Stimulated activated CD4-positive, alpha-beta T cell treated with anti-CD3 and anti-CD28 coated beads, Interleukin-4, amount 100 ng/mL, for 1 hour (primary cell): Measurements from ENCODE around the gene NDUFC1.
A peak's percentile ranks its signal among the peaks of the same experiment; 100 is the strongest.
"Not testable (repeated sequence)": the region's sequence is repeated elsewhere in the genome, so short reads cannot be mapped to it uniquely, and the experiment has no call there.

Experiments used
- DNase-seq: peaks from one replicate; pipeline ENCODE4 v3.0.0-alpha.2; 2020

NDUFC1 gene

DNA sequence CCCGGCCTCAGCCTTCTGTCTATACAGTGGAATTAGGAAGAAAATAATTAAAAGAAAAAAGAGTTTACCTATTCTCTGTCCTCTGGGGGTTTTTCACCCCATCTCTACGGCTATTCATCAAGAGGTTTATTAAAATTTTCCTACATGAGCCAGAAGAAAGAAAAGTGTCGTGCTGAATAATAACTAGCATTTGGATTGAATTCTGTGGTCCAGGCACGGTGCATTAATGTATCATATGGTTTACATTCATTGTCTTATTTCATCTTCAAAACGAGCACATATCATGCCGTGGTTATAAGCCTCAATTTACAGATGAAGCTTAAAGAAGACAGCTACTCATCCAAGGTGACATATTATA, 6.4 kb downstream of the NDUFC1 start:
- DNase-seq: no peak

DNA sequence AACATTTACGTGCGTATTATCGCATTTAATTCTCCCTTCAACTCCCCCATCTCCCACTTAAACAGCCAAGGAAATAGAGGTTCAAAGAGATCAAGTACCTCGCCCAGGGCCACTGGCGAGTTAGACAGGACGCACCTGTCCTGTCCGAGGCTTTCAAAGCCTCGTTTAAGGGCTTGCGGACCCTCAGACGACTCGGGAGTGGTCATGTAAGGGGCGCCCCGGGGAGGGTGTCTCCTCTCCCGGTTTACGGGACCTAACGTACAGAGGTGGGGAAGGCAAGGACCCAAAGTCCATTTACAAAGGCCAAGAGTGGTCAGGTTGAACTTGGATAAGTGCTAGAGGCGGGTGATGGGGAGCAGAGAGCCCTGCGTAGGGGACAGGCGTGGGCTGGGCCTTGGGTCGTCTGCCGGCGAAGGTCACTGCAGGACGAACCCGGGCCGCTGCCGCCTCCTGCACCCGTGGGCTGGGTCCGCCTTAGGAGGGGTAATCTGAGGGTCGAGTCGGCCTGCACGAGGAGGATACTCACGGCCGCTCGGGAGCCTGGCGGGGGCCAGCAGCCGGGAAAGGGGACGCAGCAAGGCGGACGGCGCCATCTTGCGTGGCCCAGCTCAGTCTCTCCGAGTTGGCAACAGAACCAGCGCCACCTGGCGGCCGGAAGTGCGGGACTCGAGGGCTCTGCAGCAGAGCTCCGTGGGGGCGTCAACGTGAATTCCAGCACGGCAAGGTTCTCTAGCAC, 6.9 kb downstream of the NDUFC1 start:
- DNase-seq: peak; percentile 100

DNA sequence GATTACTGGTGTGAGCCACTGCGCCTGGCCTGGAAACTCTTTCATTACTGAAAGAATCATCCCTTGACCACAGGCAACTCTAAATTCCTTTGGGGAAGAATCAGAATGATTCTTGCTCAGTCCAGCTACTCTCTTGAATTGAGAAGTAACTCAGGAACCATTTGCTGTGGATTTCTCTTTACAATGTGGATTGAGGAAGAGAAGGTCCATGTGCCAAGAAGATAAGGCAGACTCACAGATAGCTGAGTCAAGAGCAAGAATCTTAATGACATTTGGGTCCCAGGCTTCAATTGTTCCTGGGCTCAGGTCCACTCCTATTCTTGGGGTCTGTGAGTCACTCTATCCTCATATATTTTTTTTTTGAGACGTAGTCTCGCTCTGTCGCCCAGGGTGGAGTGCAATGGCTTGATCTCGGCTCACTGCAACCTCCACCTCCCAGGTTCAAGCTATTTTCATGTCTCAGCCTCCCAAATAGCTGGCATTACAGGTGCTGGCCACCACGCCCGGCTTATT, 16.0 kb downstream of the NDUFC1 start:
- DNase-seq: no peak

DNA sequence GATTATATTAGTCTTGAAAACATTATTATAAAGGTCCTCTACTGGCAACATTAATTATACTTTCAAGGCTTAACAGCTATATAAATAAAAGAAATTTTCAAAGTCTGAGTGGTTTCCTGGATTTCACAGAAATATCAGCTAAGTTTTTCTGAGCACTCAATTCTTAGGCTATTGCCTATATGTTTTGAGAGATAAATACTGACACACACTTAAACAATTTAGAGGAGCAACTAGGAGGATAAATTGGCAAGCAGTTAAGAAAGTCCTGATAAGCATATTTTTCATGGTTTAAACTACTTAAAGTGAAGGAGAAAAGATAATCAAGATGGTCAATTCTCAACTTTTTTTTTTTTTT, 19.6 kb downstream of the NDUFC1 start:
- DNase-seq: no peak

DNA sequence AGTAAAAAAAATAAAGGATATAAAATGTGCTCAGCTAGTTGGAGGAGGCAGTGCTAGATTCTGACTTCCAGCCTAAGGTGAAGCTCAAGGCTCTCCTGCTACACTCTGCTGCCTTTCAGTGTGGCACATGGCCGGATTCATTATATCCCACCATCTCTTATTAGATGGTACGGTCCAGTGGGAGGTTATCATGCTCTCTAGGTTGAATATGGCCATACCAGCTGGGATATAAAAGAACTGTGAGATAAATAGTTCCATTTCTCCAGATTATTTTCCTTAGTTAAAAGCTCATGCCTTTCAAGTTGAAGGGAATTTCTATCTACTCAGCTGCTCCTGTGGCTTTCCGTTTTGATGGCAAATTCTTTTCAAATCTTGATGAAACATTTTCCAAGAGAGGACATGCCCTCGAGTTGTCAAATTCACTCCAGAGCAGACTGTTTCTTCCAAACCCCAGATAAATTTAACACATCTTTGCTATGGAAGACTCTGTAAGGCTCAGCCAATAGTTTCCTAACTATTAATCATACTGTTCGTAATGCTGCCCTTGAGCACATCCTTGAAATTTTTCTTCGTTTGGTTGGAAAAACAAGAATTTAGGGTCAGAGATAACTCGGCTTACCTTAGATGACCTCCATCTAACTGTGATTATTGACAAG, 20.1 kb downstream of the NDUFC1 start:
- no peak for DNase-seq

DNA sequence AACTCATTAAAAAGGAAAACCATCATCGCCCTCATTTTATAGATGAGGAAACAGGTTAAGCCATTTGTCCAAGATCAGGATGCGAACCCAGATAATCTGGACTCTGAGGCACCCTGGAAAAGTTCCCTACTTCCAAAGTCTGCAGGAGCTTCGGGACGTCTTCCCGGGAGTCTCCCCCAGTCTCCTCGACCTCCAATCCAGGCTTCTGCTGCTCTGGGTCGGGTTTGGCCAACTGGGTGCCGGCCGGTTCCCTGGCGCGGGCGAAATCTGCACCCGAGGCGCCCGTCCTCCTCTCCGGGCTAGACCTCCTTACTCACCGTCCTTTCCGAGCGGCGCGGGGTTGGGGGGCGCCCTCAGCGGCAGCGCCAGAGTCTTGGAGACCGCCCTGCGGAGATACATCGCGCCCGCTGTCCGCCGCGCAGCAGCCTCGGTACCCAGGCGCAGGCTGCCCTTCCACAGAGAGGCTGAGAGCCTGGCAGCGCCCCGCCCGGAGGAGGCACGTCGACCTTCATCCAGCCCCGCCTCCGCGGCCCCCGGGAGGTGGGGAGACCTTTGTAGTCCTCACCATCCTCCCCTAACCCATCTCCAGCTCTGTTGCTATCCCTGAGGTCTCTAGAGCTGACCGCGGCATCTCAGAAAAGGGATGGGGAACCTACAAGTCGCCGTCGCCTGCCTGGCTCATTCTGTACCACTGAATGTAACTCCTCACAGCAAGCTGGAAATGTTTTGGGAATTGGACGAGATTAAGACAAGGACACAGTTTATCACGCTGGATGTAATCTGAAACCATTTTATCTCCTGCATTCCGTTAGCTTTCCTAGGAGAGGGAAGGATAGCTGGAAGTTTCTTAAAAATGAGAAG, 22.3 kb downstream of the NDUFC1 start, which contains the start of gene MGARP:
Gene MGARP (minus strand): TSS at position 466 of the 861 bp plus-strand sequence. CDS start 67 bp downstream, at position 399.
- peak; percentile 32 for DNase-seq

DNA sequence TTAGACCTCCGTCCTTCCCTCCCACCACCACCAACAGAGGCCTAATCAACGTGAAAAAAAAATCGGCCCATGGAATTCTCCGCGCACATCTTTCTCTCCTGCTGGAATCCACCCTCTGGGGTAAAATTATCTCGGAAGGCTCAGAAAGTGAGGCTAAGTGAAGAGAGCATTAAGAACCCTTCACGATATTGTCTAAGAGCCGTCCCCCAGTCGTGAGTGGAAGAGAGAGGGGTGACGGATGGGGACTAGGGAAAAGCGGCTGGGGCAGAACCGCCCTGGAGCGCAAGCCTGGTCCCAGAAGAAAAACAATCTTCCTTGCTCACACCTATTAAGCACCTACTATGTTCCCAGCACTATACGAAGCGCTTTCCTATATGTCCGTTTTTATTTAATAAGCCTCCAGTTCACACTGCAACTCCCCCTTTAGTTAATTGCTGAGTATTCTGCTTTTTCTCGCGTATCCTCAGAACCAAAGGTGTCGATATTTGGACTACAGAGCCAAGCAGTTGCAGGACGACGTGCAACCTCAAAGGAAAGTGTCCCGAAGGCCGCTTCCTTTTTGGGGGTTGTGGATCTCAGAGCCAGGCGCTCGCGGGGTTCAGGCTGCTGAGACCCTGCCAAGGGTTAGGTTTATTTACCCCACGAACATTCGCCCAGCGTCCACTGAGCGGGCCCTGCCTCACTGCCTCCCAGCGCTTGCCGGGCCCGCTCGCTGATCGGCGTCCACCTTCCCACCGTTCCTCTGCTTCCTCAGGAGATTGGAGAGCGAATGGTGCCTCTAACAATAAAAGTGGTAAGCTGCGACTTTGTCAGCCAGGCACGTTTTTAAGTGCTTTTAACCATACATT, 23.1 kb downstream of the NDUFC1 start:
- DNase-seq: no peak

DNA sequence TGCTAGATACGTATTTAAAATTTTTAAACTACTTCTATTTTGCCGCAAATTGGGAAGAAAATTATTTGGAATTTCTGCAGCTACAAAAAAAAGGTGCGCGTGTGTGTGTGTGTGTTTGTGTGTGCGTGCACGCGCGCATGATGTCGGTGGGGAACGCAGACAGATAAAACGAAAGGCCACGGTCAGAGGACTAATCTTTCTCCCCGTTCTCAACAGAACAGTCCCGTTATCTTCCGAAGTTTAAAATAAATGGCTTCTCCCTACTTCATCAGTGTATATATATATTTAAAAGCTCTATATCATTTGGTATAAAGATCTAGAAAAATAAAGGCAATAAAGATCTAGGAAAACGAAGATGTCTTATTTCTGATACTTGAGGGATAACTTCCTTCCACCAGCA, 23.8 kb downstream of the NDUFC1 start:
- no peak for DNase-seq

DNA sequence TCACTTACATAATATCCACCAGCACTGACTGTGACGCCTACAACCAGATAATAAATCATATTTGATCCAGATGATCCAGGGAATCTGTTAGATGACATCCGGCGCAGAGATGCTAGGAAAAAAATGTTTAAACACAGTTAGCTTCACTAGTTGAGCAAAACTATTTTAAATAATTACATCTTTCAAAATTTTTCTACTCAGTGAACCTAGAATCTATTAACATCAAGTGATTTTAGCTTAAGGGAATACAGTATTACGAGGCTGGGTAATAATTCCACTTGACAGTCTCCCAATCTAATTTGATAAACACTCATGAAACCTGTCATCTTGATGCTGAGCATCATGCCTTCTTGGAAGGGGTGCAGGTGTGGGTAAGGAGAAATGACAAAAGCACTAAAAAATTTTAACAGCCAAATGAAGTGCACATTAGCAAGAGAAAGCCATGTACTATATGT, 27.0 kb downstream of the NDUFC1 start:
- no peak for DNase-seq

DNA sequence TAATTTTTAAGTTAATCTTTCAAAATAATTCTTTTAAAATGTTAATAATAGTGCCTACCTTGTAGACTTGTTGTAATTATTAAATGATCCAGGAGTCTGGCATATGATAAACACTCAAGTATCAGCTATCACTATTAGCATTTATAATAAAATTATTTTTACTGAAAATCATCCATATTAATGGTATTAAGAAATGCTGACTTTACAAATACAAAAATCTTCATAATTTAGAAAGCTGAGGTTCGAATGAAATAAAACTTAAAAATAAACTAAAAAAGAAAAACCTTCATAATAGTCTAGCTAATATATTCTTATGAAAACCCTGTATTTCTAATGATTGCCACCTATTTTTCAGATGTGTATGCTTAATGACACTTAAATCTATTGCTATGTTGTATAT, 27.5 kb downstream of the NDUFC1 start:
- no peak for DNase-seq

DNA sequence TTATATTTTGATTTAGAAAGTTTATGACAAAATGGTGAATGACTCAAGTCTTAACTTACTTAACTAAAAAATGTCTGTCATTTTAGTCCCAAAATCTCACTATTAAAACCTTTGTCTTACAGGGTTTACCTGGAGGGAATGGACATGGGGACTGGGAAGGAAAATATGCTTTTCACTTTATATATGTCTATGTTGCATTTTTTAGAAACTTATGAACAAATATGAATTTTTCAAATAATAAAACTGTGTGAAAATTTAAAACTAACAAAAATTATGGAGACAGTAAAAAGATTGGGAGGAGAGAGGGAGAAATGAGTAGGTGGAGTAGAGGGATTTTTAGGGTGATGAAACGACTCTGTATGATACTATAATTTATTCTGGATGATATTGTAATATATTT, 28.4 kb downstream of the NDUFC1 start:
- no peak for DNase-seq

DNA sequence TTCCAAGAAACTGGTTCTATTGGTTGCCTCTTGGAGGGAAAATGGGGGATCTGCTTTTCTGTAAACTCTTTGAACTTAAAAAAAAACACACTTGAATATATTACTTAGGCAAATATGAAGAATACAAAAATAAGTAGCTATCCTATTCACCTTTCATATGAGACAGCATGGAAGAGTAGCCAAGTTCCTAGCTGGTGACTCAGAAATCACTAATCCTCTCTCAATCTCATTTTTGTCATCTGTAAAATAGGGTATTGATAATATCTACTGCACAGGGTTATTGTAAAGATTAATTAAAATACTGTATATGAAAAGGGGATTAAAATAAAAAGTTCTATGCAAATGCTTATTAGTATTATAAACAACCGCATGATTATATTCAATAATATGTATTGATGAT, 35.0 kb downstream of the NDUFC1 start:
- DNase-seq: no peak

DNA sequence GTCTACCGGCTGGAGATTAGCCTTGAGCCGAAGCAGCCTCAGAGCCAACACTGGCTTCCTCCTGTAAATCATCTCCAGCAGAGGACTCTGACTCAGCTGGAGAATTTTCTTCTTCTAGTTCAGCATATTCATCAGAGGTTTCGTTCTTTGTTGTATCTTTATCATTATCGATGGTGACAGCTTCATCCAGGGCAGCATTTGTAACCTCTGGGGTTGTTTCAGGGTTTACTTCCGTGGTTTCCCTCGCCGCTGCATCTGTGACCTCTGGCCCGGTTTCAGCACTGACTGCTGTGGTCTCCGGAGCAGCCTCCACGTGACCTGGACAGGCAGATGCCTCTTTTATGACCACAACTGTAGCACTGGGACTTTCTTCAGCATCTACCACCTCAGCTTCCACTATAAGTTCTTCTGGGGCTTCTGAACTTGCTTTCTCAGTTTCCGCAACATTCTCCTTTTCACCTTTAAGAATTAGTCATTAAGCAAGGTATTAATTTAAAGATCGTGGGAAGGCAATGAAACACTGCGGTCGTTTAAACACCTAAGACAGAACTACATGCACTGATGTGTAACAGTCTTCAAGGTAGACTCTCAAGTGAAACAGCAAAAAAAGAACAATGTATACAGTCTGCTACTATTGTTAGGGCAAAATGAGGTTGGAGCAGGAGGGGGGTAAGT, 35.6 kb downstream of the NDUFC1 start:
- DNase-seq: peak; percentile 69

DNA sequence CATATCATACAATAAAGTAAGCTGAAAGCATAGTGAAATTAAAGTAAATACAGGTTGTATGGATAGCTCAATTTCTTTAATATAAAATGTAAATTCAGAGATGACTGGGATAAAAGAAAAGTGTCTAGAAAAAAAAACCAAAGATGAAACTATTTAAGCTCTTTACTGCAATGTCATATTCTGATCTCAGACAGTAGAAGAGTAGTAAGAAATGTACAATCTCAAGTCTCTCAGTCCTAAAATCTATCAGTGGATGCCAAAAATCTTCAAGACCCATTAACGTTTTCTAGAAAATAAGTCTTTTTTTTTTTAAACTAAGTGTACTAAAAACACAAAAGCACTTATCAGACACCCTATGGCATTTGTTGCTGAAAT, 36.1 kb downstream of the NDUFC1 start:
- DNase-seq: no peak

DNA sequence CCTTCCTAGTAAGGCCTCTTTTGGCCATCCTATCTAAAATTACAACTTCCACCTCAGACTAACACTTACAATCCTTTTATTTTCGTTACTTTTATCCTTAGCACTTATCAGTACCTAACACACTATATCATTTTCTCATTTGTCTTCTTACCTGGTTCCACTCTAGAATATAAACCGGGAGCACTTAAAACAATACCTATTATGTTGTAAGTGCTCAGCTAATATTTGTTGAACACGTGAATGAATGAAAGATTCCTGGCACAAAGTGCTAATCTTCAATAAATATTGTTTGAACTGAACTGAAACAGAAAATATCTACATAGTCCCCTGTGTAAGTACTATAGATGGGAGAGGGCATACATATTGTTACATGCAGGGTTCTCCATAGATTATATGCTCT, 36.6 kb downstream of the NDUFC1 start:
- no peak for DNase-seq

DNA sequence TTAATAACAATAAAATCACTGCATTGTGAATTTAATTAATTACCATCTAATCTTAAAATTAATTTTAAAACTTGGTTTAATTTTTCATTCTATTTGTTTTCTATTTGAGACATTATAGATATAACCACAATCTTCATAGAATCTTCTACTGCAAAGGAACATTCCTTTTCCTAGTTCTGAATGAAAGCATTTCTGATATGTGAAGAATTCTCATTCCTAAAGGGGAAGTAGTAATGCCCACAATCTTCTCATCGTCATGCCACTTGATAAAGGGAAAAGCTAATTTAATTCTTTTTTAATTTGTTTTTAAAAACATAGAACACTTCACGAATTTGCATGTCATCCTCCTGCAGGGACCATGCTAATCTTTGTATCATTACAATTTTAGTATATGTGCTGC, 45.9 kb downstream of the NDUFC1 start:
- no peak for DNase-seq

DNA sequence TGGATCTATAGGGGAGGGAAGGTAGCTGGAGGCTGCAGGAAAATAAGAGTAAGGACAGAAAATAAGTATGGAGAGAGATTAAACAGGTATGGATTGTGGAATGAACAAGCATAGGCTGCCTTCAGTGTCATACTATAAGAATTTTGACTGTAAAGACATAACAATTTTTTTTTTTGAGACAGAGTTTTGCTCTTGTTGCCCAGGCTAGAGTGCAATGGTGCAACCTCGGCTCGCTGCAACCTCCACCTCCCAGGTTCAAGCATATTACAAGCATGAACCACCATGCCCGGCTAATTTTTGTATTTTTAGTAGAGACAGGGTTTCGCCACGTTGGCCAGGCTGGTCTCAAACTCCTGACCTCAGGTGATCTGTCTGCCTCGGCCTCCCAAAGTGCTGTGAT, 46.7 kb downstream of the NDUFC1 start:
- not testable (repeated sequence) for DNase-seq

DNA sequence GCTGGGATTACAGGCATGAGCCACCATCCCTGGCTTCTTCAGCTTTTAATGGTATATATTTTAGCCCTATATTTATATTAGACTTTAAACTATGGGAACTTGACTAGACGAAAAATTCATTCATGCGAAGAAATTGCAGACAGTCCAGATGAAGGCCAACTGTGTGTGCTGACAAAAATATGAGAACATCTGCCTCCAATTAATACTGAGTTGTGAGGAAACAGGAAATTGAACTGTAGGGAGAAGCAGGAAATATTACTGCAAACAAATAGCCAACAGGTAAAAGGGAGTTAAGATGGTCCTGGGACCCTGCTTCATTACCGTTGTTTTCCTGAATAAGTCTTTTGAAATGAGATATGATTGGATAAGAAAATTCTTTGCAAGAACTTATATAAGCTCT, 48.6 kb downstream of the NDUFC1 start:
- DNase-seq: no peak

DNA sequence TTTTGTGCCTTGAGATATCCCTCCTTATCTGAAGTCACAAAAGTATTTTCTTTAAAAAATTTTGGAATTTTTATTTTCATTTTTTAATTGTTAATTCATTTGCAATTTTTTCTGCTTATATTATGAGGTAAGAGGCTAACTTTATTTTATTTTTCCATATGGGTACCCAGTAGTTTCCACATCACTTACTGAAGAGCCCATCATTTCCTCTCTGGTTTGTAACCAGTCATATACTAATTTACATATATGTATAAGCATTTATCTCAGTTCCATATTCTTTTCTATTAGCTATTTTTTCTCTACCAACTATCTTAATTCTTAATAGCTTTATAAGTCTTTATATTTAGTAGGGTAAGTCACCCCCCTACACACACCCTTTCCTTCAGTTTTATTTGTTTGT, 49.2 kb downstream of the NDUFC1 start:
- DNase-seq: no peak

DNA sequence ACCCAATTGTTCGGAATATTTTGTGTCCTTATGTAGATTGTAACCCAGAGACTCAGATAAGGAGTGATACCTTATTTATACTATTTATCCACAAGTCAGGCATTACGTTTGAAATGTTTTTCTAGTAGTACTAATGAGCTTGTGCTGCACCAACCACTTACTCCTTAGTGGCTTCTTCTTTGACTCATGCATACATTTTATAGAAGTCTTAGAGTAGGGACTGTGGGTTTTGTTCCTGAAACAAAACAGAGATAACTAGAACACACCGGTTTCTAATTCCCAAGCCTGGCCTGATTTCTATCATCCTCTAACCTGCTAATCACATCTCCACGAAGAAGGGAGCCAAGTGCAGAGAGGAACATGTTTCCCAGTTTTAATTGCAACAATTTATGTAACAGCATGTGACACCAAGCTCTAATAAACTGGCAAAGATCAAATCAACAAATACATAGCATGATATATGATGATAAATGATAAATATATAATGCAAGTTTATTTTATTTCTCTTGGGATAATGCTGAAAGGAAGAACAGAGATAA, 54.5 kb downstream of the NDUFC1 start:
- no peak for DNase-seq

DNA sequence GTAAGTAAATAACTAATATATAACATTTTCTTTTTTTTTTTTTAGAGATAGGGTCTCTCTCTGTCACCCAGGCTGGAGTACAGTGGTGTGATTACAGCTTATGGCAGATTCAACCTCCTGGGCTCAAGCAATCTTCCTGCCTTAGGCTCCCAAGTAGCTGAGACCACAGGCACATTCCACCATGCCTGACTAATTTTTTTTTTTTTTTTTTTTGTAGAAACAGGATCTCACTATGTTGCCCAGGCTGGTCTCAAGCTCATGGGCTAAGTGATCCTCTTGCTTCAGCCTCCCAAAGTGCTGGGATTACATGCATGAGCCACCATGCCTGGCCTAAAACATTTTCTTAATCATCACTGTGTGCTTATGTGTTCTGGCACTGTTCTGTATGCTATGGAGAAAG, 55.0 kb downstream of the NDUFC1 start:
- no peak for DNase-seq

DNA sequence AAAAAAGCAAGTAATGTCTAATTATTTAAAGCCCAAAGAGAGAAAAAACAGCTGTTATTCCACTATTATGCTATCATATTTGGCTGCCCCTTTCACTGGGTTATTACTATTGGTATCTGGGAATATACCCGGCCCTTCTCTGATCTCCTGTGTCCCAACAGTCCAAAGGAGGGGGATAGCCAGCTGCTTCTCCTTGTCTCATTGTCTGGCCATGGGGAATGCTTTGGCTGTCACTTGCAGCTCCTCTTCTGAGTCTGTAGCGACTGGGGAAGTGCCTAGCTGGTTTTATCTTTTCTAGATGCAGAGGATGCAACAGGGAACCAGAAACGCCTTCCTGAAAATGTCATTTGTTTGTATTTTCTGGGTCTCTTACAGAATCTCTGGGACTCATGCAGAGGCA, 56.1 kb downstream of the NDUFC1 start:
- DNase-seq: no peak
